HL-60 (cell line): Measurements from ENCODE around the gene BRME1.

Source experiments
- GABPA ChIP-seq: IDR thresholded peaks from 2 replicates; pipeline ENCODE4 v1.6.1; 2012; ENCODE audit warnings: low read depth
- POLR2AphosphoS5 ChIP-seq: IDR thresholded peaks from 2 replicates; pipeline ENCODE4 v1.6.1; 2012; ENCODE audit warnings: low read depth
- REST ChIP-seq: IDR thresholded peaks from 2 replicates; pipeline ENCODE4 v1.6.1; 2012; ENCODE audit warnings: low read depth; ENCODE audit not compliant: insufficient replicate concordance
- SPI1 ChIP-seq: IDR thresholded peaks from 2 replicates; pipeline ENCODE4 v1.6.1; 2012; ENCODE audit warnings: low read depth, mild to moderate bottlenecking, borderline replicate concordance
- TF ChIP-seq, protein P1 (sequence below): IDR thresholded peaks from one replicate; pipeline ENCODE4 v1.5.1; 2011; ENCODE audit warnings: low read length, control low read depth, inconsistent platforms; ENCODE audit not compliant: insufficient read depth

DNA sequence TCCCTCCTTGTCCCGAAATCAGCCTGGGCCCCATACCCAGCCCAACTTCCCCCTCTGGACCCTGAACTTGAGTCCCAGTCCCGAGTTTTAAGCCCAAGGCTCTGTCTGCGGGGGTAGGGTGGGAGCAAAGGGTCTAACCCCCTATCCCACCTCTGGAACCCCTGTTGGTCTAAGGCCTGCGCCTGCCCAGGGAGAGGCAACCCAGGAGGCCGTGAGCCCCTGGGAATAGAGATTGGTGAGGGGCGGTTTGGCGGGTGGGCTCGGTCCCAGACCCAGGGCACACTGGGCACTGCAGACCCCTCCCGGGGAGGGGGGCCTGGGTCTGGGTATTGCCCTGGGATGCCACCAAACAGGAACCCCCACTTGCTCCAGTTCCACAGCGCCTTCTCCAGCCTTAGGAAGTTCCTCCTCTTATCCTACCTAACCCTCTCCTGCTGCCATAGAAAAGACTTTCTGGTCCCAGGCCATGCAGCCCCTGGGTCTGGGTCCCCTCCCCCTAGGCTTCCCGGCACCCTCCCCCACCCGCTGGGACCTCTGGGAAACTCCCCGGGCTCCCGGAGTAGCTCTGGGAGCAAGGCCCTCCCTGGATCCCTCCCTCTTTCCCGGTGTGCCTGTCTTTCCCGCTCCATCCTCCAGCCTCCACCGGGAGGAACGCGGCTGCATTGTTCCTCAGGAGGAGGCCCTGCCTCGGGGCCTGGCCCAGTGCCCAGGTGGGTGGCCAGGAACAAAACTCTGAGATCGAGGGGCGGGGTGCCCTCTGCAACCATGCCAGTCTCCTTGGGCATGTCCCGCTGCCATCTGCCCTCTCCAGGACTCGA lies 62.6 kb downstream of the BRME1 start:
- TF ChIP-seq, protein P1, sequence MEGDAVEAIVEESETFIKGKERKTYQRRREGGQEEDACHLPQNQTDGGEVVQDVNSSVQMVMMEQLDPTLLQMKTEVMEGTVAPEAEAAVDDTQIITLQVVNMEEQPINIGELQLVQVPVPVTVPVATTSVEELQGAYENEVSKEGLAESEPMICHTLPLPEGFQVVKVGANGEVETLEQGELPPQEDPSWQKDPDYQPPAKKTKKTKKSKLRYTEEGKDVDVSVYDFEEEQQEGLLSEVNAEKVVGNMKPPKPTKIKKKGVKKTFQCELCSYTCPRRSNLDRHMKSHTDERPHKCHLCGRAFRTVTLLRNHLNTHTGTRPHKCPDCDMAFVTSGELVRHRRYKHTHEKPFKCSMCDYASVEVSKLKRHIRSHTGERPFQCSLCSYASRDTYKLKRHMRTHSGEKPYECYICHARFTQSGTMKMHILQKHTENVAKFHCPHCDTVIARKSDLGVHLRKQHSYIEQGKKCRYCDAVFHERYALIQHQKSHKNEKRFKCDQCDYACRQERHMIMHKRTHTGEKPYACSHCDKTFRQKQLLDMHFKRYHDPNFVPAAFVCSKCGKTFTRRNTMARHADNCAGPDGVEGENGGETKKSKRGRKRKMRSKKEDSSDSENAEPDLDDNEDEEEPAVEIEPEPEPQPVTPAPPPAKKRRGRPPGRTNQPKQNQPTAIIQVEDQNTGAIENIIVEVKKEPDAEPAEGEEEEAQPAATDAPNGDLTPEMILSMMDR: no peak
- TF ChIP-seq POLR2AphosphoS5: no peak
- TF ChIP-seq REST: no peak
- TF ChIP-seq SPI1: no peak
- no peak for TF ChIP-seq GABPA
